Peyer's patch (tissue), 4 donors: Measurements from ENCODE around the gene RHCE.
"Not testable (repeated sequence)": the region's sequence is repeated elsewhere in the genome, so short reads cannot be mapped to it uniquely, and the experiment has no call there.

Experiments
- POLR2A ChIP-seq, 2 donors: fragments of 450-650 bp; IDR thresholded peaks; one replicate each; pipeline ENCODE4 v1.5.1; 2017; ENCODE audit warnings: antibody characterized with exemption in 2 of 2, mild to moderate bottlenecking in 2 of 2, moderate library complexity in 2 of 2
- TF ChIP-seq, protein P1 (sequence below), 6 experiments: fragments of 450-650 bp in 4 of 6; fragments of 200-600 bp in 2 of 6; sonication (generic) in 1 of 6; IDR thresholded peaks; one replicate each; pipeline ENCODE4 v1.5.1; 2017 to 2019; ENCODE audit warnings: antibody characterized with exemption in 6 of 6, mild to moderate bottlenecking in 3 of 6, moderate library complexity in 1 of 6

DNA sequence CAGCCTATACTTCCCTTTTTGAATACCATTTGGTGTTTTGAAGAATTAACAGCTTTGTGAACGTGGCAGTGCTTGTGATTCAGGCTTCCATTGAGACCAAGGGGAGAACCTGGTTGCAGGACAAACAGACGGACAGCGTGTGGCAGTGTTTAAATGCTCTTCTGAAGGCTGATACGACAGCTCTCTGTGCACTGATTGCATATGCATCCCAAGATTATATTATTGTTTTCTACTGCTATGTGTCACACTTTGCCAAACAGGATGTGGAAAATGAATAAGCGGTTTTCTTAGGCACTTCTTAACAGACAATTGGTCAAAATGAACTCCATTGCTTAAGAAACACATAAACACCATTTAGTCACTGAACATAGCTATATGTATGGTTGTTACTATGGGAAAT is 90.7 kb downstream of the RHCE start:
- TF ChIP-seq, protein P1, sequence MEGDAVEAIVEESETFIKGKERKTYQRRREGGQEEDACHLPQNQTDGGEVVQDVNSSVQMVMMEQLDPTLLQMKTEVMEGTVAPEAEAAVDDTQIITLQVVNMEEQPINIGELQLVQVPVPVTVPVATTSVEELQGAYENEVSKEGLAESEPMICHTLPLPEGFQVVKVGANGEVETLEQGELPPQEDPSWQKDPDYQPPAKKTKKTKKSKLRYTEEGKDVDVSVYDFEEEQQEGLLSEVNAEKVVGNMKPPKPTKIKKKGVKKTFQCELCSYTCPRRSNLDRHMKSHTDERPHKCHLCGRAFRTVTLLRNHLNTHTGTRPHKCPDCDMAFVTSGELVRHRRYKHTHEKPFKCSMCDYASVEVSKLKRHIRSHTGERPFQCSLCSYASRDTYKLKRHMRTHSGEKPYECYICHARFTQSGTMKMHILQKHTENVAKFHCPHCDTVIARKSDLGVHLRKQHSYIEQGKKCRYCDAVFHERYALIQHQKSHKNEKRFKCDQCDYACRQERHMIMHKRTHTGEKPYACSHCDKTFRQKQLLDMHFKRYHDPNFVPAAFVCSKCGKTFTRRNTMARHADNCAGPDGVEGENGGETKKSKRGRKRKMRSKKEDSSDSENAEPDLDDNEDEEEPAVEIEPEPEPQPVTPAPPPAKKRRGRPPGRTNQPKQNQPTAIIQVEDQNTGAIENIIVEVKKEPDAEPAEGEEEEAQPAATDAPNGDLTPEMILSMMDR (IDR thresholded peaks at IDR 0.05) = not testable (repeated sequence)
- TF ChIP-seq POLR2A (IDR thresholded peaks at IDR 0.05) = not testable (repeated sequence)
